ENCODE measurements around the gene MAP2K2.

Gene MAP2K2

GRCh38 chr19:4115818-4116385, 8.0 kb downstream of the MAP2K2 start:
- H3K4me1 Mint-ChIP-seq (ENCODE audit: low read depth), result peaks cover 45% of the 10 kb centered on the region
- H3K9me3 Mint-ChIP-seq, result no peaks in the 10 kb centered on the region
- no peaks in the 10 kb centered on the region for H3K27me3 Mint-ChIP-seq
- H3K4me3 Mint-ChIP-seq, result no peak overlapping the region
- H3K27ac Mint-ChIP-seq, result peak overlapping the region; percentile 83
- H3K36me3 Mint-ChIP-seq (ENCODE audit: low read depth), result peaks cover 74% of the 10 kb centered on the region
- DNase-seq, result no peak

- H3K27ac Mint-ChIP-seq, result peak overlapping the region; percentile 83
- peak; percentile 66 for DNase-seq
- H3K9me3 Mint-ChIP-seq, result no peaks in the 10 kb centered on the region
- no peaks in the 10 kb centered on the region for H3K27me3 Mint-ChIP-seq
- H3K36me3 Mint-ChIP-seq (ENCODE audit: low read depth), result peaks cover 77% of the 10 kb centered on the region
- peaks cover 49% of the 10 kb centered on the region for H3K4me1 Mint-ChIP-seq (ENCODE audit: low read depth)
- peak overlapping the region; percentile 33 for H3K4me3 Mint-ChIP-seq
Observed at GRCh38 chr19:4115050-4115817, 8.7 kb downstream of the MAP2K2 start.

- Mint-ChIP-seq H3K4me1 (ENCODE audit: low read depth) (peaks cover 58% of the 10 kb centered on the region), H3K36me3 (ENCODE audit: low read depth) (peaks cover 81% of the 10 kb centered on the region), H3K4me3 (no peak overlapping the region), H3K9me3 (no peaks in the 10 kb centered on the region), H3K27ac (peak overlapping the region; percentile 83), H3K27me3 (no peaks in the 10 kb centered on the region)
- no peak for DNase-seq
Observed at GRCh38 chr19:4114181-4114580, 9.7 kb downstream of the MAP2K2 start.

GRCh38 chr19:4113398-4114088, 10.4 kb downstream of the MAP2K2 start:
- DNase-seq, result no peak
- Mint-ChIP-seq H3K27me3 (no peaks in the 10 kb centered on the region), H3K4me1 (ENCODE audit: low read depth) (peaks cover 65% of the 10 kb centered on the region), H3K9me3 (no peaks in the 10 kb centered on the region), H3K4me3 (no peak overlapping the region), H3K27ac (peak overlapping the region; percentile 58), H3K36me3 (ENCODE audit: low read depth) (peaks cover 87% of the 10 kb centered on the region)

- Mint-ChIP-seq H3K9me3 (no peaks in the 10 kb centered on the region), H3K4me1 (ENCODE audit: low read depth) (peaks cover 68% of the 10 kb centered on the region), H3K27ac (no peak overlapping the region), H3K4me3 (no peak overlapping the region), H3K27me3 (no peaks in the 10 kb centered on the region), H3K36me3 (ENCODE audit: low read depth) (peaks cover 89% of the 10 kb centered on the region)
- no peak for DNase-seq
Observed at GRCh38 chr19:4112367-4112766, 11.6 kb downstream of the MAP2K2 start.

- H3K27me3 Mint-ChIP-seq, result no peaks in the 10 kb centered on the region
- peak overlapping the region; percentile 96 for H3K27ac Mint-ChIP-seq
- H3K9me3 Mint-ChIP-seq, result no peaks in the 10 kb centered on the region
- peaks cover 89% of the 10 kb centered on the region for H3K36me3 Mint-ChIP-seq (ENCODE audit: low read depth)
- DNase-seq, result no peak
- peaks cover 68% of the 10 kb centered on the region for H3K4me1 Mint-ChIP-seq (ENCODE audit: low read depth)
- no peak overlapping the region for H3K4me3 Mint-ChIP-seq
Observed at GRCh38 chr19:4109626-4109945, 14.3 kb downstream of the MAP2K2 start.

GRCh38 chr19:4108767-4109625, 14.9 kb downstream of the MAP2K2 start:
- Mint-ChIP-seq H3K4me1 (ENCODE audit: low read depth) (peaks cover 68% of the 10 kb centered on the region), H3K36me3 (ENCODE audit: low read depth) (peaks cover 89% of the 10 kb centered on the region), H3K27me3 (no peaks in the 10 kb centered on the region), H3K27ac (peak overlapping the region; percentile 96), H3K9me3 (no peaks in the 10 kb centered on the region), H3K4me3 (peak overlapping the region; percentile 49)
- peak; percentile 75 for DNase-seq

- Mint-ChIP-seq H3K27me3 (no peaks in the 10 kb centered on the region), H3K4me1 (ENCODE audit: low read depth) (peaks cover 40% of the 10 kb centered on the region), H3K36me3 (ENCODE audit: low read depth) (peaks cover 80% of the 10 kb centered on the region), H3K27ac (peak overlapping the region; percentile 22), H3K9me3 (no peaks in the 10 kb centered on the region), H3K4me3 (no peak overlapping the region)
- DNase-seq, result no peak
Observed at GRCh38 chr19:4103080-4103433, 20.9 kb downstream of the MAP2K2 start.

GRCh38 chr19:4102339-4103079, 21.4 kb downstream of the MAP2K2 start:
- H3K36me3 Mint-ChIP-seq (ENCODE audit: low read depth), result peaks cover 80% of the 10 kb centered on the region
- DNase-seq, result no peak
- H3K4me3 Mint-ChIP-seq, result no peak overlapping the region
- H3K4me1 Mint-ChIP-seq (ENCODE audit: low read depth), result peaks cover 36% of the 10 kb centered on the region
- no peaks in the 10 kb centered on the region for H3K27me3 Mint-ChIP-seq
- no peaks in the 10 kb centered on the region for H3K9me3 Mint-ChIP-seq
- H3K27ac Mint-ChIP-seq, result no peak overlapping the region

GRCh38 chr19:4101496-4101770, 22.5 kb downstream of the MAP2K2 start:
- Mint-ChIP-seq H3K4me3 (no peak overlapping the region), H3K36me3 (ENCODE audit: low read depth) (peaks cover 82% of the 10 kb centered on the region), H3K4me1 (ENCODE audit: low read depth) (peaks cover 29% of the 10 kb centered on the region), H3K27ac (no peak overlapping the region), H3K27me3 (no peaks in the 10 kb centered on the region), H3K9me3 (no peaks in the 10 kb centered on the region)
- no peak for DNase-seq

- Mint-ChIP-seq H3K4me3 (no peak overlapping the region), H3K9me3 (no peaks in the 10 kb centered on the region), H3K27me3 (no peaks in the 10 kb centered on the region), H3K4me1 (ENCODE audit: low read depth) (peaks cover 26% of the 10 kb centered on the region), H3K27ac (no peak overlapping the region), H3K36me3 (ENCODE audit: low read depth) (peaks cover 81% of the 10 kb centered on the region)
- DNase-seq, result no peak
Observed at GRCh38 chr19:4100647-4101495, 23.1 kb downstream of the MAP2K2 start.

GRCh38 chr19:4099041-4099764, 24.7 kb downstream of the MAP2K2 start:
- Mint-ChIP-seq H3K27ac (no peak overlapping the region), H3K27me3 (no peaks in the 10 kb centered on the region), H3K4me3 (no peak overlapping the region), H3K4me1 (ENCODE audit: low read depth) (peaks cover 9% of the 10 kb centered on the region), H3K9me3 (no peaks in the 10 kb centered on the region), H3K36me3 (ENCODE audit: low read depth) (peaks cover 81% of the 10 kb centered on the region)
- no peak for DNase-seq

- H3K4me3 Mint-ChIP-seq, result no peak overlapping the region
- no peak overlapping the region for H3K27ac Mint-ChIP-seq
- DNase-seq, result no peak
- peaks cover 78% of the 10 kb centered on the region for H3K36me3 Mint-ChIP-seq (ENCODE audit: low read depth)
- H3K9me3 Mint-ChIP-seq, result no peaks in the 10 kb centered on the region
- H3K4me1 Mint-ChIP-seq (ENCODE audit: low read depth), result peaks cover 4% of the 10 kb centered on the region
- H3K27me3 Mint-ChIP-seq, result no peaks in the 10 kb centered on the region
Observed at GRCh38 chr19:4098493-4098892, 25.4 kb downstream of the MAP2K2 start.

Measured in activated T-cell treated with anti-CD3 and anti-CD28 coated beads, Interleukin-2, amount 50 U/mL, for 24 hours (primary cell).